ENCODE data around the gene ROBO1.
A peak's percentile ranks its signal among the peaks of the same experiment; 100 is the strongest.
"Not testable (repeated sequence)": the region's sequence is repeated elsewhere in the genome, so short reads cannot be mapped to it uniquely, and the experiment has no call there.

The ROBO1 gene

GRCh38 chr3:79767905-79768267 lies at the start of gene ROBO1:
TSS of gene ROBO1 (minus strand) at chr3:79767998.
- peak; percentile 81 for DNase-seq

- DNase-seq = no peak
Measured at GRCh38 chr3:79817224-79817623, 49.4 kb upstream of the ROBO1 start.

- DNase-seq = no peak
Measured at GRCh38 chr3:79815478-79815877, 47.7 kb upstream of the ROBO1 start.

GRCh38 chr3:79810581-79810980 lies 42.8 kb upstream of the ROBO1 start:
- no peak for DNase-seq

GRCh38 chr3:79810092-79810491 lies 42.3 kb upstream of the ROBO1 start:
- no peak for DNase-seq

GRCh38 chr3:79809106-79809505 lies 41.3 kb upstream of the ROBO1 start:
- no peak for DNase-seq

- DNase-seq = no peak
Measured at GRCh38 chr3:79808515-79808914, 40.7 kb upstream of the ROBO1 start.

- not testable (repeated sequence) for DNase-seq
Measured at GRCh38 chr3:79790177-79790576, 22.4 kb upstream of the ROBO1 start.

- DNase-seq = no peak
Measured at GRCh38 chr3:79773291-79773690, 5.5 kb upstream of the ROBO1 start.

GRCh38 chr3:79769229-79769628 lies 1.4 kb upstream of the ROBO1 start:
- no peak for DNase-seq

- DNase-seq = peak; percentile 84
Measured at GRCh38 chr3:79767194-79767904, 449 bp downstream of the ROBO1 start.

GRCh38 chr3:79766496-79767193 lies 1.2 kb downstream of the ROBO1 start:
- peak; percentile 81 for DNase-seq

GRCh38 chr3:79765911-79766310 lies 1.9 kb downstream of the ROBO1 start:
- DNase-seq = peak; percentile 51

GRCh38 chr3:79761441-79761840 lies 6.4 kb downstream of the ROBO1 start:
- DNase-seq = no peak

GRCh38 chr3:79751703-79752102 lies 16.1 kb downstream of the ROBO1 start:
- no peak for DNase-seq

- no peak for DNase-seq
Measured at GRCh38 chr3:79737530-79737929, 30.3 kb downstream of the ROBO1 start.

GRCh38 chr3:79729096-79729495 lies 38.7 kb downstream of the ROBO1 start:
- no peak for DNase-seq

- DNase-seq = no peak
Measured at GRCh38 chr3:79726786-79727185, 41.0 kb downstream of the ROBO1 start.

GRCh38 chr3:79724206-79724605 lies 43.6 kb downstream of the ROBO1 start:
- no peak for DNase-seq

- DNase-seq = no peak
Measured at GRCh38 chr3:79690072-79690471, 77.7 kb downstream of the ROBO1 start.

- no peak for DNase-seq
Measured at GRCh38 chr3:79685108-79685507, 82.7 kb downstream of the ROBO1 start.

- no peak for DNase-seq
Measured at GRCh38 chr3:79684041-79684440, 83.8 kb downstream of the ROBO1 start.

- no peak for DNase-seq
Measured at GRCh38 chr3:79672731-79673130, 95.1 kb downstream of the ROBO1 start.

- no peak for DNase-seq
Measured at GRCh38 chr3:79672075-79672474, 95.7 kb downstream of the ROBO1 start.

- DNase-seq = no peak
Measured at GRCh38 chr3:79670178-79670577, 97.6 kb downstream of the ROBO1 start.
